Fibroblast of lung (primary cell): ENCODE results near the gene ST6GALNAC5. TPM values are rescaled to one million over a fixed set of nuclear protein-coding genes. Genes with fewer than 3 reads are reported as not detected.

Source experiments
- DNase-seq, 2 donors: peaks; one replicate each; pipeline versions ENCODE4 v3.0.0 to v3.0.0-alpha.2; 2010; ENCODE audit warnings: low read depth in 2 of 2
- H2AFZ ChIP-seq: 2 replicates; pipeline ENCODE4 v1.5.1; 2012; ENCODE audit warnings: low read length, control low read depth, inconsistent platforms
- H3K27ac ChIP-seq: 2 replicates; pipeline ENCODE4 v1.5.1; 2011; ENCODE audit warnings: low read length, control low read depth; ENCODE audit not compliant: insufficient read depth
- H3K27me3 ChIP-seq: 2 replicates; pipeline ENCODE4 v1.5.1; 2011; ENCODE audit warnings: mild to moderate bottlenecking, low read length; ENCODE audit not compliant: control insufficient read depth, insufficient read depth
- H3K36me3 ChIP-seq: 2 replicates; pipeline ENCODE4 v1.5.1; 2011; ENCODE audit warnings: low read length; ENCODE audit not compliant: control insufficient read depth, insufficient read depth
- H3K4me1 ChIP-seq: 2 replicates; pipeline ENCODE4 v1.5.1; 2011; ENCODE audit warnings: low read length; ENCODE audit not compliant: control insufficient read depth, insufficient read depth; ENCODE audit errors: extremely low read depth
- H3K4me2 ChIP-seq: 2 replicates; pipeline ENCODE4 v1.5.1; 2011; ENCODE audit warnings: low read length, control low read depth; ENCODE audit not compliant: insufficient read depth; ENCODE audit errors: extremely low read depth
- H3K4me3 ChIP-seq, 4 experiments: fragments of 200-600 bp in 1 of 4; sonication (generic) in 1 of 4; replicated peaks in 1 of 4; 2 replicates each; pipeline ENCODE4 v1.5.1; 2011 to 2016; ENCODE audit warnings: low read length in 4 of 4, low read depth in 3 of 4, mild to moderate bottlenecking in 3 of 4, control low read depth in 2 of 4, inconsistent platforms in 1 of 4, mixed read lengths in 1 of 4; ENCODE audit not compliant: insufficient read depth in 1 of 4; ENCODE audit errors: control extremely low read depth in 1 of 4
- H3K79me2 ChIP-seq: 2 replicates; pipeline ENCODE4 v1.5.1; 2012; ENCODE audit warnings: mild to moderate bottlenecking, low read length, inconsistent platforms; ENCODE audit not compliant: control insufficient read depth, insufficient read depth
- H3K9ac ChIP-seq: 2 replicates; pipeline ENCODE4 v1.5.1; 2011; ENCODE audit warnings: mild to moderate bottlenecking, low read length, control low read depth; ENCODE audit not compliant: insufficient read depth
- H3K9me3 ChIP-seq: 2 replicates; pipeline ENCODE4 v1.5.1; 2012; ENCODE audit warnings: low read depth, low read length; ENCODE audit not compliant: control insufficient read depth, insufficient read depth
- H4K20me1 ChIP-seq: 2 replicates; pipeline ENCODE4 v1.5.1; 2011; ENCODE audit warnings: low read length; ENCODE audit not compliant: control insufficient read depth, insufficient read depth; ENCODE audit errors: extremely low read depth
- EZH2 ChIP-seq: IDR thresholded peaks from 2 replicates; pipeline ENCODE4 v1.5.1; 2012; ENCODE audit warnings: low read length, control low read depth, mild to moderate bottlenecking; ENCODE audit errors: missing control alignments
- polyA plus RNA-seq, 2 donors: library from polyadenylated mRNA; depleted of rRNA in 1 of 2; stranded (reverse) in 1 of 2; unstranded in 1 of 2; fragments of >200 nt; gene quantifications; 2 replicates each; pipeline ENCODE4 v1.2.1, GENCODE V29; 2011 to 2012; ENCODE audit warnings: missing spikeins in 1 of 2
- total RNA-seq: library from RNA; depleted of rRNA; stranded (reverse); fragments of >200 nt; gene quantifications from 2 replicates; pipeline ENCODE4 v1.2.1, GENCODE V29; 2014
- TF ChIP-seq, protein P1 (sequence below), 2 donors: IDR thresholded peaks in 1 of 2; conservative IDR thresholded peaks in 1 of 2; 1 replicate in 1 of 2; 2 replicates in 1 of 2; pipeline ENCODE4 v1.5.1; 2011 to 2012; ENCODE audit warnings: low read length in 2 of 2, control low read depth in 1 of 2, inconsistent platforms in 1 of 2, low read depth in 1 of 2, mild to moderate bottlenecking in 1 of 2

The ST6GALNAC5 gene
- total and polyA plus RNA-seq, 2 donors (not counting 1 experiment from before 2014, with no cell fraction given), result 0.37 to 0.83 TPM

DNA sequence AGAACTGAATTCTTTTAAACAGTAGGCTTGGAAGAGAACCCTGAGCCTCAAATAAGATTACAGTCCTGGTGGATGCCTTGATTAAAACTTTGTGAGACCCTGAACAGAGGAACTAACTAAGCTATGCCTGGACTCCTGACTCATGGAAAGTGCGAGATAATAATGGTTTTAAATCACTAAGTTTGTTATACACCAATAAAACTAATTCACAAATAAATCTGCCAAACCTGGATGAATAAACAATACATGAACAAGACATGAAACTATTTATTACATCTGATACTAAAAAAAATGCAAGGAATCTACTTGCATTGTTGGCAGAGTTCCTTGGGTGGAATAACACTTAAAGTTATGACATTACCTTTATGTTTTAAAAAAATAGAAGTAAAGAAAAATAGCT is 233.6 kb downstream of the ST6GALNAC5 start:
- peak in 1 of 2 donors; percentile 47 for DNase-seq
- no peak overlapping the region for H3K27ac ChIP-seq
- TF ChIP-seq EZH2, result no peak
- TF ChIP-seq, protein P1, sequence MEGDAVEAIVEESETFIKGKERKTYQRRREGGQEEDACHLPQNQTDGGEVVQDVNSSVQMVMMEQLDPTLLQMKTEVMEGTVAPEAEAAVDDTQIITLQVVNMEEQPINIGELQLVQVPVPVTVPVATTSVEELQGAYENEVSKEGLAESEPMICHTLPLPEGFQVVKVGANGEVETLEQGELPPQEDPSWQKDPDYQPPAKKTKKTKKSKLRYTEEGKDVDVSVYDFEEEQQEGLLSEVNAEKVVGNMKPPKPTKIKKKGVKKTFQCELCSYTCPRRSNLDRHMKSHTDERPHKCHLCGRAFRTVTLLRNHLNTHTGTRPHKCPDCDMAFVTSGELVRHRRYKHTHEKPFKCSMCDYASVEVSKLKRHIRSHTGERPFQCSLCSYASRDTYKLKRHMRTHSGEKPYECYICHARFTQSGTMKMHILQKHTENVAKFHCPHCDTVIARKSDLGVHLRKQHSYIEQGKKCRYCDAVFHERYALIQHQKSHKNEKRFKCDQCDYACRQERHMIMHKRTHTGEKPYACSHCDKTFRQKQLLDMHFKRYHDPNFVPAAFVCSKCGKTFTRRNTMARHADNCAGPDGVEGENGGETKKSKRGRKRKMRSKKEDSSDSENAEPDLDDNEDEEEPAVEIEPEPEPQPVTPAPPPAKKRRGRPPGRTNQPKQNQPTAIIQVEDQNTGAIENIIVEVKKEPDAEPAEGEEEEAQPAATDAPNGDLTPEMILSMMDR (conservative IDR thresholded peaks at IDR 0.05 in 1 of 2, IDR thresholded peaks at IDR 0.05 in 1 of 2; ENCODE audit: low read depth in 1 of 2, low read length in 2 of 2), result no peak

DNA sequence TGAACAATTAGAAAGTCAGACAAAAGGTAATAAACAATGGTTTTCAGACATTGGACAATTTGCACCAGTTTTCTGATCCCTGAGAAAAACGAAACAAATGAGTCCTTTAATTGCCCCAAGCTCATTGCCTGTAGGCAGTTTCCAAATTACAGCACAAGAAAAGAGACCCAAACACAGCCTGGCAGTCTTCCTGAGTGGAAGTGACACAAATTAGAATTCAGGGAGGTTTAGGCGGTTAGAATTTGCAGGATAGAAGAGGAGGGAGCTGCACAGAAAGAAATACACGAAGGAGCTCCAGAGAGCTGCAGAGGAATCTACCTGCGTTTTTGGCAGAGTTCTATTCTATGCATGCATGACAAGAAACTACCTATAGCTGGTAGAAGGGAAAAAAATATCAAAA is 236.2 kb downstream of the ST6GALNAC5 start:
- no peaks in the 10 kb centered on the region for H3K4me1 ChIP-seq
- no peak for DNase-seq
- no peak overlapping the region for H3K4me3 ChIP-seq
- H3K27ac ChIP-seq, result no peak overlapping the region
- TF ChIP-seq, protein P1 (conservative IDR thresholded peaks at IDR 0.05 in 1 of 2, IDR thresholded peaks at IDR 0.05 in 1 of 2; ENCODE audit: low read depth in 1 of 2, low read length in 2 of 2), result no peak
- no peak for TF ChIP-seq EZH2
- H3K27me3 ChIP-seq, result no peaks in the 10 kb centered on the region
- no peak overlapping the region for H3K9ac ChIP-seq
- no peaks in the 10 kb centered on the region for H3K36me3 ChIP-seq
- no peaks in the 10 kb centered on the region for H3K79me2 ChIP-seq
- H3K4me2 ChIP-seq, result no peak overlapping the region
- H4K20me1 ChIP-seq, result no peaks in the 10 kb centered on the region
- no peak overlapping the region for H2AFZ ChIP-seq
- H3K9me3 ChIP-seq, result no peaks in the 10 kb centered on the region

More for the DNA sequence above, 233.6 kb downstream of the ST6GALNAC5 start:
- Histone ChIP-seq H3K4me2 (no peak overlapping the region), H3K9ac (no peak overlapping the region), H3K4me1 (no peaks in the 10 kb centered on the region), H2AFZ (no peak overlapping the region), H3K36me3 (no peaks in the 10 kb centered on the region), H3K27me3 (no peaks in the 10 kb centered on the region), H3K4me3 (no peak overlapping the region), H3K79me2 (no peaks in the 10 kb centered on the region), H4K20me1 (no peaks in the 10 kb centered on the region), H3K9me3 (no peaks in the 10 kb centered on the region)

DNA sequence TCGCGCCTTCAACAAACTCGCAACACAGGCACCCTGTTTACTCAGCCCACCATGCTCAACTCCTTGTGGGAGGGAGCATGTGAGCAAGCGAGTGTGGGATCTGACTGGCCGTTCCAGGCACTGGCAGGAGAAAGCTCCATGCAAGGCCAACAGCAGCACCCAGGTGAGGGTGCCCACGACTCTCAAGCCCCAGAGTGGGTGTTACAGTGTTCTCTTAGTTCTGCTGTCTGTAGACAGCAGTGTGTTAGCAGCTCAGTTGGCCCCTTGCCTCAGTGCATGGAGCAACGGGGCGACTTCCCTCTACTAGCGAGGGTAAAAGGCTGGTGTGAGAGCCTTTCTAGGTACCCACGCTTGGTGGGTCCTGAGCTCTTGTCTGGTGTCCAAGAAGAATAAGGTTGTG is 237.4 kb downstream of the ST6GALNAC5 start:
- Histone ChIP-seq H3K9me3 (no peaks in the 10 kb centered on the region), H3K4me2 (no peak overlapping the region), H3K4me1 (no peaks in the 10 kb centered on the region), H3K4me3 (no peak overlapping the region), H3K79me2 (no peaks in the 10 kb centered on the region), H3K27me3 (no peaks in the 10 kb centered on the region), H2AFZ (no peak overlapping the region), H3K9ac (no peak overlapping the region), H4K20me1 (no peaks in the 10 kb centered on the region), H3K27ac (no peak overlapping the region), H3K36me3 (no peaks in the 10 kb centered on the region)
- no peak for DNase-seq
- no peak for TF ChIP-seq EZH2
- TF ChIP-seq, protein P1 (conservative IDR thresholded peaks at IDR 0.05 in 1 of 2, IDR thresholded peaks at IDR 0.05 in 1 of 2; ENCODE audit: low read depth in 1 of 2, low read length in 2 of 2), result no peak
